Upper lobe of left lung (tissue), 6 donors: ENCODE measurements around the gene DUSP16. TPM values are rescaled to one million over a fixed set of nuclear protein-coding genes. Genes with fewer than 3 reads are reported as not detected.

Source experiments
- ATAC-seq, 2 donors: fragments of 200-7000 bp; cut with Tn5 transposase; one replicate each; pipeline ENCODE4 v1.9.1; 2022; ENCODE audit warnings: mild to moderate bottlenecking in 2 of 2, moderate library complexity in 2 of 2; ENCODE audit not compliant: low FRiP score in 2 of 2
- DNase-seq, 2 donors: peaks; one replicate each; pipeline ENCODE4 v3.0.0-alpha.2; 2019 to 2020
- H3K27ac ChIP-seq, 4 donors: fragments of 200-600 bp; sonication (generic); one replicate each; pipeline ENCODE4 v1.5.1; 2016 to 2019
- H3K27me3 ChIP-seq, 4 donors: fragments of 200-600 bp; sonication (generic); one replicate each; pipeline ENCODE4 v1.5.1; 2017 to 2019
- H3K36me3 ChIP-seq, 4 donors: fragments of 200-600 bp; sonication (generic); one replicate each; pipeline ENCODE4 v1.5.1; 2016 to 2019
- H3K4me1 ChIP-seq, 4 donors: fragments of 200-600 bp; sonication (generic); one replicate each; pipeline ENCODE4 v1.5.1; 2018 to 2019
- H3K4me3 ChIP-seq, 4 donors: fragments of 200-600 bp; sonication (generic); one replicate each; pipeline ENCODE4 v1.5.1; 2017 to 2019; ENCODE audit warnings: mild to moderate bottlenecking in 2 of 4, moderate library complexity in 1 of 4
- H3K9me3 ChIP-seq, 4 donors: fragments of 200-600 bp; sonication (generic); one replicate each; pipeline ENCODE4 v1.5.1; 2018 to 2019
- EP300 ChIP-seq, 4 donors: sonication (generic); formaldehyde crosslinking; IDR thresholded peaks; one replicate each; pipeline ENCODE4 v1.5.1; 2017; ENCODE audit warnings: antibody characterized with exemption in 4 of 4, control low read depth in 2 of 4
- POLR2A ChIP-seq, 4 donors: fragments of 450-650 bp; IDR thresholded peaks; one replicate each; pipeline ENCODE4 v1.5.1; 2016 to 2017; ENCODE audit warnings: antibody characterized with exemption in 4 of 4, mild to moderate bottlenecking in 2 of 4
- POLR2AphosphoS5 ChIP-seq, 2 donors: sonication (generic); formaldehyde crosslinking; IDR thresholded peaks; one replicate each; pipeline ENCODE4 v1.5.1; 2017; ENCODE audit warnings: antibody characterized with exemption in 2 of 2
- WGBS, 2 donors: methylation state at CpG; one replicate each; pipeline ENCODE4 v1.1.5; 2017 to 2018; 5-methylcytosine and 5-hydroxymethylcytosine counted together
- total RNA-seq, 6 donors: library from RNA; depleted of rRNA in 4 of 6; stranded (reverse); fragments of >200 nt in 4 of 6; gene quantifications; one replicate each; pipeline versions ENCODE4 v1.1.0 to v1.2.1, GENCODE V29; 2016 to 2021
- TF ChIP-seq, protein P1 (sequence below), 6 experiments: fragments of 450-650 bp in 4 of 6; fragments of 200-600 bp in 2 of 6; sonication (generic) in 2 of 6; IDR thresholded peaks; one replicate each; pipeline ENCODE4 v1.5.1; 2016 to 2019; ENCODE audit warnings: antibody characterized with exemption in 6 of 6
- donor health status: DM: no; HTN: no; CAD: no; lungs with moderate emphysema.
- donor health status: DM: no; HTN: yes; CAD: no; lungs with severe emphysema.

DUSP16 gene
- total RNA-seq, 6 donors from 2014 or later, result 23.7 to 51.6 (median 41.7) TPM

DNA sequence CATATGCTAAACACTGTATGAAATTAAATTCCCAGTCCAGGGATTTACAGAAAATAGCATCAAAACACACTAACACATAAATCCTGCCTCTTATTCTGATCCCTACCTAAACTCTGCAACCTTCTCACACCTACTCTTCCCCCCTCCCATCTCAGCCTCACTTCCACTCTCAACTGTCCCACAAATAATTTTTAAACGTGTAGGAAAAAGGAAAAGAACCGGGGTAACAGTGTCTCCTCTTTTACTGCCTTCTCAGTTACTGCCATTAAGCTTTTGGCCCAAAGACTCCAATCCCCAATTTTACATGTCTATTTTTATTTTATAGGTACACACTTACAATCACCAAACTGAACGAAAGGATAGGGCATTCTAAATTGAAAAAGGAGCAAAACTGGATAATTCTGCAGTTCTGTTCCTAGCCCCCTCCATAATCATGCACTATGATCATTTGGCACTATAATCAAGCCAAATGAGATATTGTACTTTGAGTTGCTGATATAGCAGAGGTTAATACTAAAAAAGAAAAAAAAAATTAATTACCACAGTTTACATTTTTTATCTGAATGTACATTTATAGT, 2.9 kb downstream of the DUSP16 start:
- no peaks in the 10 kb centered on the region for H3K36me3 ChIP-seq
- DNase-seq (no peak), ATAC-seq (no peak)
- no peaks in the 10 kb centered on the region for H3K9me3 ChIP-seq
- peak overlapping the region in 3 of 4 donors; percentile 75 to 77 (median 77) for H3K4me3 ChIP-seq
- 33 to 43% methylated on average over 3 of the region's 3 CpGs for WGBS, 2 donors
- H3K27me3 ChIP-seq, result no peaks in the 10 kb centered on the region
- peaks cover 15 to 37% (median 21%) of the 10 kb centered on the region in 4 donors for H3K4me1 ChIP-seq
- TF ChIP-seq POLR2A (IDR thresholded peaks at IDR 0.05) (peak in 1 of 4 donors; percentile 10), POLR2AphosphoS5 (IDR thresholded peaks at IDR 0.05) (no peak)
- H3K27ac ChIP-seq, result peak overlapping the region in 3 of 4 donors; percentile 100

- peak overlapping the region in 1 of 4 donors; percentile 100 for H3K27ac ChIP-seq
- WGBS, 2 donors, result 57 to 87% methylated on average over 4 of the region's 4 CpGs
Observed at GRCh38 chr12:12558291-12558690, 4.4 kb downstream of the DUSP16 start.

GRCh38 chr12:12557733-12558132, 4.9 kb downstream of the DUSP16 start:
- ATAC-seq (no peak), DNase-seq (no peak)
- H3K4me3 ChIP-seq, result no peak overlapping the region
- H3K36me3 ChIP-seq, result no peaks in the 10 kb centered on the region
- TF ChIP-seq, protein P1, sequence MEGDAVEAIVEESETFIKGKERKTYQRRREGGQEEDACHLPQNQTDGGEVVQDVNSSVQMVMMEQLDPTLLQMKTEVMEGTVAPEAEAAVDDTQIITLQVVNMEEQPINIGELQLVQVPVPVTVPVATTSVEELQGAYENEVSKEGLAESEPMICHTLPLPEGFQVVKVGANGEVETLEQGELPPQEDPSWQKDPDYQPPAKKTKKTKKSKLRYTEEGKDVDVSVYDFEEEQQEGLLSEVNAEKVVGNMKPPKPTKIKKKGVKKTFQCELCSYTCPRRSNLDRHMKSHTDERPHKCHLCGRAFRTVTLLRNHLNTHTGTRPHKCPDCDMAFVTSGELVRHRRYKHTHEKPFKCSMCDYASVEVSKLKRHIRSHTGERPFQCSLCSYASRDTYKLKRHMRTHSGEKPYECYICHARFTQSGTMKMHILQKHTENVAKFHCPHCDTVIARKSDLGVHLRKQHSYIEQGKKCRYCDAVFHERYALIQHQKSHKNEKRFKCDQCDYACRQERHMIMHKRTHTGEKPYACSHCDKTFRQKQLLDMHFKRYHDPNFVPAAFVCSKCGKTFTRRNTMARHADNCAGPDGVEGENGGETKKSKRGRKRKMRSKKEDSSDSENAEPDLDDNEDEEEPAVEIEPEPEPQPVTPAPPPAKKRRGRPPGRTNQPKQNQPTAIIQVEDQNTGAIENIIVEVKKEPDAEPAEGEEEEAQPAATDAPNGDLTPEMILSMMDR (IDR thresholded peaks at IDR 0.05), result no peak
- TF ChIP-seq POLR2AphosphoS5 (IDR thresholded peaks at IDR 0.05) (no peak), EP300 (IDR thresholded peaks at IDR 0.05) (no peak), POLR2A (IDR thresholded peaks at IDR 0.05) (no peak)
- 98 to 99% methylated on average over 3 of the region's 3 CpGs for WGBS, 2 donors
- H3K27me3 ChIP-seq, result no peaks in the 10 kb centered on the region
- H3K27ac ChIP-seq, result no peak overlapping the region
- peaks cover 0 to 24% (median 10%) of the 10 kb centered on the region in 4 donors for H3K4me1 ChIP-seq
- H3K9me3 ChIP-seq, result no peaks in the 10 kb centered on the region

More at GRCh38 chr12:12558291-12558690, 4.4 kb downstream of the DUSP16 start:
- DNase-seq (no peak), ATAC-seq (no peak)
- Histone ChIP-seq H3K27me3 (no peaks in the 10 kb centered on the region), H3K36me3 (no peaks in the 10 kb centered on the region), H3K4me1 (peaks cover 5 to 29% (median 14%) of the 10 kb centered on the region in 4 donors), H3K9me3 (no peaks in the 10 kb centered on the region), H3K4me3 (peak overlapping the region in 1 of 4 donors; percentile 77)
- TF ChIP-seq POLR2A (IDR thresholded peaks at IDR 0.05) (peak in 1 of 4 donors; percentile 13), POLR2AphosphoS5 (IDR thresholded peaks at IDR 0.05) (no peak)

- WGBS, 2 donors, result 95 to 97% methylated on average over 4 of the region's 4 CpGs
- no peak overlapping the region for H3K4me3 ChIP-seq
- no peaks in the 10 kb centered on the region for H3K9me3 ChIP-seq
- TF ChIP-seq EP300 (IDR thresholded peaks at IDR 0.05), result no peak
- TF ChIP-seq, protein P1 (IDR thresholded peaks at IDR 0.05), result no peak
- no peak for TF ChIP-seq POLR2A (IDR thresholded peaks at IDR 0.05)
- no peak for TF ChIP-seq POLR2AphosphoS5 (IDR thresholded peaks at IDR 0.05)
- no peak overlapping the region for H3K27ac ChIP-seq
- H3K4me1 ChIP-seq, result peaks cover 0 to 24% (median 10%) of the 10 kb centered on the region in 4 donors
- H3K27me3 ChIP-seq, result no peaks in the 10 kb centered on the region
- no peak for ATAC-seq
- H3K36me3 ChIP-seq, result no peaks in the 10 kb centered on the region
- no peak for DNase-seq
Observed at GRCh38 chr12:12555656-12556055, 7.0 kb downstream of the DUSP16 start.

DNA sequence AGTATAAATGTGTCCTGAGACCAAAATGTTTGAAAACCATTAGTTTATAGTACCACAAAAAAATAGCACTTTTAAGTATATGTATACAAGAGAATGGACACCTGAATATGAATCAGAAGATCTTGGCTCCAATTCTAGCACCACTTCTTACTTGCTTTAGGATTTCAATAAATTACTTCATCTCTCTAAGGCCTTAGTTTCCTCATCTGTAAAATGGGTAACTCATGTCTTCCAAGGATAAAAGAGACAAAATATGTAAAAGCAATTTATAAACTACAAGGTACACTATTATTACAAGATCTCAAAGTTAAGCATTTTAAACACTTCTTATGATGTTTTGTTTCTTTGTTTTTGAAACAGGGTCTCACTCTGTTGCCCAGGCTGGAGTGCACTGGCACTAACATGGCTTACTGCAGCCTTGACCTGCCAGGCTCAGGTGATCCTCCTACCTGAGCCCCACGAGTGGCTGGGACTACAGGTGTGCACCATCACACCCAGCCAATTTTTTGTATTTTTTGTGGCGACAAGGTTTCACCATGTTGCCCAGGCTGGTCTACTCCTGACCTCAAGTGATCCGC, 9.4 kb downstream of the DUSP16 start:
- WGBS, 2 donors, result 94 to 96% methylated on average over 3 of the region's 3 CpGs
- no peak for ATAC-seq
- TF ChIP-seq POLR2AphosphoS5 (IDR thresholded peaks at IDR 0.05) (no peak), EP300 (IDR thresholded peaks at IDR 0.05) (no peak), POLR2A (IDR thresholded peaks at IDR 0.05) (no peak)
- TF ChIP-seq, protein P1 (IDR thresholded peaks at IDR 0.05), result no peak

More for the DNA sequence above, 9.4 kb downstream of the DUSP16 start:
- H3K4me1 ChIP-seq, result peaks cover 0 to 3% (median 0%) of the 10 kb centered on the region in 4 donors
- no peak overlapping the region for H3K27ac ChIP-seq
- no peak overlapping the region for H3K4me3 ChIP-seq
- H3K36me3 ChIP-seq, result no peaks in the 10 kb centered on the region
- H3K27me3 ChIP-seq, result no peaks in the 10 kb centered on the region
- no peak for DNase-seq
- no peaks in the 10 kb centered on the region for H3K9me3 ChIP-seq
